HepG2 (cell line): ENCODE results near the gene HINT1. TPM values are rescaled to one million over a fixed set of nuclear protein-coding genes. Genes with fewer than 3 reads are reported as not detected.

Experiments used
- ATAC-seq: fragments of 200-7000 bp; cut with Tn5 transposase; 3 replicates; pipeline ENCODE4 v1.9.1; 2020; ENCODE audit warnings: mild to moderate bottlenecking, moderate library complexity
- BruUV-seq: library from RNA; stranded (reverse); fragments of 400-500 nt; replicated peaks from 2 replicates; lab custom pipeline; 2021; lab: Mats Ljungman, UMichigan
- CTCF ChIA-PET: fragments of 300-600 bp; formaldehyde crosslinking; extraction: SDS; loops from one replicate; lab custom pipeline; 2021; ENCODE audit warnings: low total read pairs, inconsistent platforms, low intra/inter-chr PET ratio; lab: Yijun Ruan, JAX
- POLR2A ChIA-PET: fragments of 350-600 bp; sonication (Branson Sonifier 250); formaldehyde crosslinking; loops from one replicate; lab custom pipeline; 2020; ENCODE audit warnings: antibody characterized with exemption, inconsistent platforms; lab: Yijun Ruan, JAX
- DNase-seq: peaks from one replicate; pipeline ENCODE4 v3.0.0-alpha.2; 2015; ENCODE audit warnings: low spot score
- FAIRE-seq: peaks from 3 replicates; lab custom pipeline; 2011; peaks lifted over from hg19 to GRCh38; lab: Jason Lieb, UNC
- H2AFZ ChIP-seq: one replicate; pipeline ENCODE4 v1.6.1; 2011; ENCODE audit warnings: low read length, inconsistent platforms
- H3K27ac ChIP-seq: fragments of 300-600 bp; 3 replicates; pipeline ENCODE4 v1.8.0; 2011; ENCODE audit warnings: mixed run types, mild to moderate bottlenecking, mixed read lengths, low read length, inconsistent platforms; ENCODE audit not compliant: insufficient read depth; ENCODE audit errors: extremely low read length
- H3K27me3 ChIP-seq, 2 experiments: fragments of 200-600 bp in 1 of 2; 2 replicates in 1 of 2; 3 replicates in 1 of 2; pipeline versions ENCODE4 v1.6.0 to v1.8.0; 2011; ENCODE audit warnings: low read length in 2 of 2, mild to moderate bottlenecking in 2 of 2, moderate library complexity in 2 of 2, inconsistent platforms in 1 of 2; ENCODE audit not compliant: insufficient read depth in 2 of 2, control insufficient read depth in 1 of 2
- H3K36me3 ChIP-seq, 2 experiments: fragments of 200-600 bp in 1 of 2; replicated peaks in 1 of 2; 2 replicates in 1 of 2; 3 replicates in 1 of 2; pipeline versions ENCODE4 v1.5.1 to v1.8.0; 2011; ENCODE audit warnings: low read length in 2 of 2, inconsistent platforms in 1 of 2; ENCODE audit not compliant: insufficient read depth in 2 of 2, control insufficient read depth in 1 of 2
- H3K4me1 ChIP-seq: 2 replicates; pipeline ENCODE4 v1.5.1; 2012; ENCODE audit warnings: low read length, inconsistent platforms; ENCODE audit not compliant: insufficient read depth
- H3K4me2 ChIP-seq: 2 replicates; pipeline ENCODE4 v1.6.0; 2011; ENCODE audit warnings: low read depth, low read length, inconsistent platforms
- H3K4me3 ChIP-seq, 3 experiments: fragments of 200-600 bp in 1 of 3; sonication (generic), shearing (Covaris generic) in 1 of 3; replicated peaks in 1 of 3; 2 replicates each; pipeline ENCODE4 v1.5.1; 2011 to 2016; ENCODE audit warnings: low read length in 3 of 3, inconsistent platforms in 2 of 3, low read depth in 2 of 3, mild to moderate bottlenecking in 2 of 3, control low read depth in 1 of 3, mixed read lengths in 1 of 3; ENCODE audit not compliant: insufficient read depth in 1 of 3
- H3K79me2 ChIP-seq: one replicate; pipeline ENCODE4 v1.6.1; 2011; ENCODE audit warnings: low read length, inconsistent platforms; ENCODE audit not compliant: insufficient read depth
- H3K9ac ChIP-seq: 2 replicates; pipeline ENCODE4 v1.6.0; 2011; ENCODE audit warnings: mild to moderate bottlenecking, low read depth, low read length, inconsistent platforms; ENCODE audit not compliant: insufficient read depth
- H3K9me3 ChIP-seq: 2 replicates; pipeline ENCODE4 v1.5.1; 2012; ENCODE audit warnings: mild to moderate bottlenecking, low read length
- H4K20me1 ChIP-seq: 2 replicates; pipeline ENCODE4 v1.6.0; 2011; ENCODE audit warnings: inconsistent platforms, mild to moderate bottlenecking, low read length, moderate library complexity; ENCODE audit not compliant: insufficient read depth
- ARNT2 ChIP-seq: sonication (generic); formaldehyde crosslinking; IDR thresholded peaks from 2 replicates; pipeline ENCODE4 v1.8.0; 2022; ENCODE audit warnings: mild to moderate bottlenecking, low read depth, missing genetic modification reagents, moderate library complexity
- FOXK2 ChIP-seq: fragments of 450-650 bp; IDR thresholded peaks from 2 replicates; pipeline ENCODE4 v1.6.1; 2016
- GPBP1L1 ChIP-seq: sonication (generic); formaldehyde crosslinking; IDR thresholded peaks from 2 replicates; pipeline ENCODE4 v1.5.0; 2020; ENCODE audit warnings: mild to moderate bottlenecking, missing genetic modification reagents
- HIC2 ChIP-seq: sonication (generic); formaldehyde crosslinking; IDR thresholded peaks from 2 replicates; pipeline ENCODE4 v1.9.0; 2022; ENCODE audit warnings: low read depth, missing genetic modification reagents
- HOMEZ ChIP-seq: IDR thresholded peaks from 2 replicates; pipeline ENCODE4 v1.6.1; 2016; ENCODE audit warnings: low read depth
- MNT ChIP-seq: fragments of 450-650 bp; IDR thresholded peaks from 2 replicates; pipeline ENCODE4 v1.6.1; 2016
- NRL ChIP-seq: sonication (generic); formaldehyde crosslinking; IDR thresholded peaks from 2 replicates; pipeline ENCODE4 v1.5.0; 2020; ENCODE audit warnings: missing genetic modification reagents, mild to moderate bottlenecking, moderate library complexity, borderline replicate concordance
- PRMT3 ChIP-seq: sonication (generic); formaldehyde crosslinking; IDR thresholded peaks from 2 replicates; pipeline ENCODE4 v1.8.1; 2022; ENCODE audit warnings: low read depth, mild to moderate bottlenecking, moderate library complexity, missing genetic modification reagents, borderline replicate concordance
- SETDB1 ChIP-seq: sonication (generic); formaldehyde crosslinking; IDR thresholded peaks from 2 replicates; pipeline ENCODE4 v1.5.1; 2020; ENCODE audit warnings: missing genetic modification reagents, mild to moderate bottlenecking, borderline replicate concordance
- THAP11 ChIP-seq: IDR thresholded peaks from 2 replicates; pipeline ENCODE4 v1.6.1; 2016; ENCODE audit warnings: missing biosample characterization, missing genetic modification reagents
- ZBTB39 ChIP-seq: sonication (generic); formaldehyde crosslinking; IDR thresholded peaks from 2 replicates; pipeline ENCODE4 v1.5.0; 2020; ENCODE audit warnings: missing genetic modification reagents
- ZNF550 ChIP-seq: sonication (generic); formaldehyde crosslinking; IDR thresholded peaks from 2 replicates; pipeline ENCODE4 v1.4.0; 2020; ENCODE audit warnings: mild to moderate bottlenecking, missing genetic modification reagents, borderline replicate concordance
- ZNF660 ChIP-seq: sonication (generic); formaldehyde crosslinking; IDR thresholded peaks from 2 replicates; pipeline ENCODE4 v1.5.1; 2020; ENCODE audit warnings: mild to moderate bottlenecking, low read depth, missing genetic modification reagents, borderline replicate concordance
- ZNF7 ChIP-seq: IDR thresholded peaks from 2 replicates; pipeline ENCODE4 v1.6.1; 2016; ENCODE audit warnings: missing biosample characterization, missing genetic modification reagents
- WGBS: methylation state at CpG from one replicate; pipeline ENCODE4 v1.1.6; 2017; ENCODE audit warnings: low lambda C conversion rate; 5-methylcytosine and 5-hydroxymethylcytosine counted together
- in situ Hi-C: cut with HindIII; loops from 2 replicates; pipeline ENCODE4 v1.10.0; 2017; ENCODE audit warnings: low pct_unique_long_range_greater_than_20kb; ENCODE audit not compliant: extremely low pct_ligation_motif_present
- intact Hi-C: fragments of 100-400 bp; cut with micrococcal nuclease; formaldehyde crosslinking; loops from one replicate; pipeline ENCODE4 v1.10.0; 2022; ENCODE audit not compliant: unreplicated experiment
- polyA plus RNA-seq, 8 experiments: library from polyadenylated mRNA; depleted of rRNA in 3 of 8; stranded (reverse) in 7 of 8; unstranded in 1 of 8; fragments of >200 nt; fragmentation: Illumina TruSeq in 4 of 8; extraction: Trizol in 4 of 8; gene quantifications; 2 replicates each; pipeline versions ENCODE4 v1.2.1 to v1.2.3, GENCODE V29; 2011 to 2016; ENCODE audit warnings: low read depth in 4 of 8, missing spikeins in 1 of 8, mixed read lengths in 1 of 8; ENCODE audit not compliant: insufficient read depth in 1 of 8
- total RNA-seq, 5 experiments: library from RNA; depleted of rRNA; stranded (reverse); fragments of >200 nt; fragmentation: Illumina TruSeq; extraction: Trizol; gene quantifications; 2 replicates each; pipeline ENCODE4 v1.2.3, GENCODE V29; 2016; ENCODE audit warnings: low read depth in 1 of 5

The HINT1 gene
- total and polyA plus RNA-seq, 2 of the 13 experiments (the other 11 are each of a cell fraction or from before 2014, with no cell fraction given) = 428 to 997 TPM

- TF ChIP-seq HOMEZ (CRISPR knock-in tag) = no peak
- no peak for TF ChIP-seq NRL
- TF ChIP-seq ZNF550 = no peak
- TF ChIP-seq, all 625 proteins: peak for 0
Observed at GRCh38 chr5:131195696-131196095, 30.6 kb upstream of the HINT1 start (continued).

- H3K27ac ChIP-seq = no peak overlapping the region
- FAIRE-seq (no peak), DNase-seq (no peak), ATAC-seq (no peak)
- no peaks in the 10 kb centered on the region for H3K79me2 ChIP-seq
- no peaks in the 10 kb centered on the region for H3K27me3 ChIP-seq
- no peak overlapping the region for H3K4me2 ChIP-seq
- ChIA-PET CTCF (no interaction called here), POLR2A (no interaction called here)
- H3K4me3 ChIP-seq = no peak overlapping the region
- 100% methylated on average over 4 of the region's 5 CpGs for WGBS
- H2AFZ ChIP-seq = no peak overlapping the region
- no peaks in the 10 kb centered on the region for H4K20me1 ChIP-seq
- BruUV-seq = no TSS peak
- no peaks in the 10 kb centered on the region for H3K9me3 ChIP-seq
- 0 out of 5 replicates have a peak, but pooled peaks cover 0 to 7% of the 10 kb centered on the region in 2 experiments for H3K36me3 ChIP-seq
- intact Hi-C loops = no loop called here
- in situ Hi-C loops = no loop called here
- H3K9ac ChIP-seq = no peak overlapping the region
- H3K4me1 ChIP-seq = no peaks in the 10 kb centered on the region
- TF ChIP-seq ZNF660 (CRISPR knock-in tag) (no peak), ARNT2 (CRISPR knock-in tag) (no peak), ZBTB39 (CRISPR knock-in tag) (no peak), FOXK2 (no peak), ZNF7 (no peak), PRMT3 (no peak), HIC2 (no peak), THAP11 (CRISPR knock-in tag) (no peak), SETDB1 (CRISPR knock-in tag) (no peak), GPBP1L1 (CRISPR knock-in tag) (no peak), MNT (no peak)
Observed at GRCh38 chr5:131194725-131195124, 29.7 kb upstream of the HINT1 start.
